GM19239 (cell line): ENCODE results near the gene WDR62.

ENCODE experiments used
- DNase-seq: peaks from one replicate; pipeline ENCODE4 v3.0.0; 2011; ENCODE audit warnings: low spot score; ENCODE audit not compliant: insufficient read length
- FAIRE-seq: peaks from 2 replicates; lab custom pipeline; 2011; peaks lifted over from hg19 to GRCh38; lab: Jason Lieb, UNC

The WDR62 gene

DNA sequence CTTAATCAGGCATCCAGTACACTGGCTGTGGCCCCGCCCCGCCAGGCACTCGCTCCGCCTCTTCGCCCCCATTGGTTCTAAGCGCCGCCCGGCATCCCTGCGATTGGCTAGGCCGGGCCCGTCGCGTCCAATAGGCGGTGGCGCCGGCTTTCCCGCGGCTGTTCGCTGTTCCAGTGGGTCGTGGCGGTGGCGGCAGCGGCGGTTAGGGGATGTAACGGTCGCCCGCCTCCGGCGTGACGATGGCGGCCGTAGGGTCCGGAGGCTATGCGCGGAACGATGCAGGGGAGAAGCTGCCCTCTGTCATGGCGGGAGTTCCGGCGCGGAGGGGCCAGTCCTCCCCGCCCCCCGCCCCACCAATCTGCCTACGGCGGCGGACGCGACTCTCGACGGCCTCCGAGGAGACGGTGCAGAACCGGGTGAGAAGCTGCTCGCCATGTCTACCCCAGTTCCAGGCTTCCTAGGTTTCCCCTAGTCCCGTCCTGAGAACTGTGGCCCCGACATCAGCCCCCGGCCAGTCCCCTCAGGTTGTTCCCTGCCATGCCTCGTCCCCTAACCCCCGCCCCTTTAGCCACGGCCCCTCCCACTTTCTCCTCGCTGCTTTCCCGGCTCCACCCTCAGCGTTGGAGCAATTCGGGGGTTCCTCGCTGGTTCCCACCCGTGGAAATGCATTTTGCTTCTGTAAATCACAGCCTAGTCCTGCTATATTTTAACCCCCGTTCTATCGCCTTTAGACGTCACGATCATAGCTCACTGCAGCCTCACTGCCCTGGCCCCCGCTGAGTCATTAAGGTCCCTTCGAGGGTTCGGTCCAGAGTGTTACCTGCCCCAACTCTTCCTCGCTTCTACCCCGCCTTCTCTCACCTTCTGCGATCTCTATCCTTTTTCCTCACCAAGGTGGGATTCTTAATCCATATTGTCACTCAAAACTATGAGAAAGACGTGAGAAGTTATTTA lies at the start of gene WDR62:
Gene WDR62 (plus strand): TSS at position 165 of the 954 bp plus-strand sequence. CDS start 75 bp downstream, at position 240.
- DNase-seq (peak; percentile 88), FAIRE-seq (no peak)

DNA sequence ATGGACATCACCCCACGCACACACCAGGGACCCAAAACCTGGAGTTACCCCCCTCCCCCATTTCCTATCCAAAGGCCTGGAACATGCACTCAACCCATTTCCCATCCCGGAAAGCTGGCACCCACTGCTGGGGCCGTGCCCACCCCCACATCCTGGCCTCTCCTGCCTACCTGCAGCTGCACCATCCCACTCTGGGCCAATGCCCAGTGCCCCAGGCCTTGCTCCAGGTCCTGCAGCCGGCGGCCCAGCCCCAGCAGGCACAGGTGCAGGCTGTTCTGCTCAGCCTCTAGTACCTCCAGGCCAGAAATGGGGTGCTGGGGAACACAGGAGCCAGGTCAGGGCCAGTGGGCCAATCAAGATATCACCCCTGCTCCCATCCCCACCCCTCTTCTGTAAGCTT lies 47.7 kb upstream of the WDR62 start:
- FAIRE-seq: no peak

DNA sequence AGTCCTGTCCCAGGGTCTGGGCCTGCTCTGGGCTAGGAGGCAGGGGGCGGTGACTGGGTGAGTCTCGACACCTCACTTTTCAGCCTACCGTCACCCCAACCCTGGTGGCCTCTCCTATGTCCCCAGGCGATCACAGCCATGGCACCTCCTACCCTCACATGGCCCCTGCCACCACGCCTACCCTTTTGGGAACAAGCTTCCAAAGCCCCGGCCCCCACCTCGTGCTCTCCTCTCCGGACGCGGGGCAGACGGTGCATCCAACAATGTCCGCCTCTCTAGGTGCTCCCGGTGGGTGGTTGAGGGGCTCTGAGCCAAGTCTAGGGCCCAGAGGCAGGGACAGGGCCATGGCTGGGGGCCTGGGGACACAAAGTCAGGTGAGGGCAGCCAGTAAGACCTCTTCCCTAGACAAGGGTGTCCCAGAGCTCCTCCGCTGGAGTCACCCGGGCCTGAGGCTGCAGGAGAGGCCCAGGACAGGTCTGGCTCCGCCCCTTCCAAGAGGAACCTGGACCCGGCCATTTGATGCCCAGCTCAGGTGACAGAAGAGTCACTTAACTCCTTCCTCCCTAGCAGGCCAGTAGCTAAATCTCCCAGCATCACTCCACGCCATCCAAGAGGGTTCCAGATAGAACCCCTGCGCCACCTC lies 46.2 kb upstream of the WDR62 start, which contains the start of gene SYNE4:
Gene SYNE4 (minus strand): TSS at position 478 of the 643 bp plus-strand sequence. CDS start 132 bp downstream, at position 346.
- FAIRE-seq: no peak
- DNase-seq: no peak

More for the DNA sequence above, 47.7 kb upstream of the WDR62 start:
- DNase-seq: no peak

DNA sequence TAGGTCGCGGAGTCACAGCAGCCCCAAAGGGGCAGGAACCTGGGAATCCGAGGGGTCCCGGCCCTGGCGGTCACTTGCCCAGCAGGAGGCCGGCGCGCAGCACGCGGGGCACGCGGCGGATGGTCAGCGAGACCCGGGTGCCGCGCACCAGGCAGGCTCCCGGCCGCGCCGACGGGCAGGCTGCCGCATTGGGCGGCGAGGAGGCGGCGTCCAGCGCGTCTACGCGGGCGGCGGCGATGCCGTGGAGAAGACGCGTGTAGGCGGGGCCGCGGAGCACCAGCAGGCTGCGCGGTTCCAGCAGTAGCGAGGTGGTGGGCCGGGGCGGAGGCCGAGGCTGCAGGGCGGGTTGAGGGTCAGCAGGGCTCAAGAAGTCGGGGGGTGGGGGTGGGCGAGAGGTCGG lies 45.5 kb upstream of the WDR62 start:
- FAIRE-seq (no peak), DNase-seq (no peak)

DNA sequence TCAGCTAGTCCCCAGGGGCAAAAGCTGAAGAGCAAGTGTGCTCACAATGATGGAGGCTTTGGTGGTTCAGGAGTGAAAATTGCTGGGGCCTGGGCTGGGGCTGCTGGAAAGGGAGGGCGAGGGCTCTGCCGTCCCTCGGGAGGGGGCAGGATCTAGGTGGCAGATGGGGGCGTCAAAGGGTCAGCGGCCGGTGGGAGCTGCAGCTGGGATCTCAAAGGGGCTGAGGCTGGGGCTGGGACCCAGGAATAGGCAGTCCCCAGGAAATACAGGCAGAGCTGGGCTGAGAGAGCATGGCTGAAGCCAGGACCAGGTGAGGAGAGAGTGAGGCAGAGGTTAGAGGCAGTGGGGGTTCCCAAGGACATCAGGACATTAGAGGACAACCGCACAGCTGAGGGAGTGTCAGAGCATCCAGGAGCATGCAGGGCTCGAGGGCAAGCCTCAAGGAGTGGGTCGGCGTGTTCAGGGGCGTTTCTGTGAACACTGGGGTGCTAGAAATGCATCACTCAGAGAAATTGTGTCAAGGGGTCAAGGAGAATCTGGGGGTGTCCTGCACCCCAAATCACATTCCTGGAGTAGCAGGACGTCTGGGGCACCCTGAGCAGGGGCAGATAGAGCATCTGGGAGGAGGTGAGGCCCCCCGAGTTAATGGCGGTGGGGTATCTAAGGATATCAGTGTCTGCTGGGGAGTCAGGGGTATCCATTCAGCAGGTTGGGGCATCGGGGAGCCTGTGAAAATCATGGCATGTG lies 44.9 kb upstream of the WDR62 start:
- DNase-seq: no peak
- FAIRE-seq: no peak

DNA sequence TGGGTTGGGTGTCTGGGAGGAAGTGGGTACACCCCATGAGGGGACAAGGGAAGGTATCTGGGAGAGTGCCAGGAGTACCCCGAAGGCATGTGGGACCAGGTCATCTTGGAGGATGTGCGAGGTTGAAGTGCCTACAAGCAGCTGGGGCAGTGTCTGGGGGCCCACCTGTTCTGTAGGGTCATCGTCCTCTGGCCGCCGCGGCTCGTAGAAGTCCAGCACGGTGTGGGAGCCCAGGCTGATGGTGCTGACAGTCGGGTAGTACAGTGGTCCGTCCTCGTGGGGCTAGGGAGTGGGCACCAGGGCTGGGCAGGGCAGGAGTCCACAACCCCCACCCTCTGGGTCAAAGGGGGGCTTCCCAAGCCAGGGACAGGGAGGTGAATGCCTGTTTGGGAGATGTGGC lies 44.3 kb upstream of the WDR62 start:
- no peak for DNase-seq
- FAIRE-seq: no peak

DNA sequence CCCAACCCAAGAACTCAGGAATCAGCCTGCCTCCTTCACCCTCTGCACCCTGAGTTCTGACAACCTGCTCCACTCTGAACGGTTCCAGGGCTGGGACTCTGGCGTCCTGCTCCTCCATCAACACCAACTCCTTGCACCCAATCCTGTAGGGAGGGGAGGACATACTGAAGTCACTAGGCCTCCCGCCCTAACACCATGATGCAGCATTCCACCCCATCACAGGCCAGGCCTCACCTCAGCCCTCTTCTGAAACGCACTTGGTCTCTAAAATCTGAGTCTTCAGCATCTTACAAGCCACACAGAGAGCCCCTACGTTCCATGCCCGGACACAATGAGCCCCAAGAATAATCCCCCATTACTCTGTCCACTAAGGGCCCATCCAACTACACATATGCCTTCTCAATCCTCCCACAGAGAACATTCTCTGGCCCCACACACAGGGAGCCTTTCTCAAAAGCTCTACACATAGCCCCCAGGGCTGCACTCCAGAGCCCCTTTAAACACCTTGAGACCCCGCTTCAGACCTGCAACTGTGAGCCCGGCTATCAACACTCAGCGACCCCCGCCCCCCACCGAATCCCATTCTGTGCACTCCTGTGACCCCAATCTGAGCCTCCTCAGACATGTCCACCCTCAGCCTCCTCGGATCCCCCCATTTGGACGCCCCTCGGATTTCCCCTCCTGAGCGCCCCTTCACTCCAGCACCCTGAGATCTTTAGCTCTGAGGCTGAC lies 41.3 kb upstream of the WDR62 start:
- FAIRE-seq (no peak), DNase-seq (no peak)

DNA sequence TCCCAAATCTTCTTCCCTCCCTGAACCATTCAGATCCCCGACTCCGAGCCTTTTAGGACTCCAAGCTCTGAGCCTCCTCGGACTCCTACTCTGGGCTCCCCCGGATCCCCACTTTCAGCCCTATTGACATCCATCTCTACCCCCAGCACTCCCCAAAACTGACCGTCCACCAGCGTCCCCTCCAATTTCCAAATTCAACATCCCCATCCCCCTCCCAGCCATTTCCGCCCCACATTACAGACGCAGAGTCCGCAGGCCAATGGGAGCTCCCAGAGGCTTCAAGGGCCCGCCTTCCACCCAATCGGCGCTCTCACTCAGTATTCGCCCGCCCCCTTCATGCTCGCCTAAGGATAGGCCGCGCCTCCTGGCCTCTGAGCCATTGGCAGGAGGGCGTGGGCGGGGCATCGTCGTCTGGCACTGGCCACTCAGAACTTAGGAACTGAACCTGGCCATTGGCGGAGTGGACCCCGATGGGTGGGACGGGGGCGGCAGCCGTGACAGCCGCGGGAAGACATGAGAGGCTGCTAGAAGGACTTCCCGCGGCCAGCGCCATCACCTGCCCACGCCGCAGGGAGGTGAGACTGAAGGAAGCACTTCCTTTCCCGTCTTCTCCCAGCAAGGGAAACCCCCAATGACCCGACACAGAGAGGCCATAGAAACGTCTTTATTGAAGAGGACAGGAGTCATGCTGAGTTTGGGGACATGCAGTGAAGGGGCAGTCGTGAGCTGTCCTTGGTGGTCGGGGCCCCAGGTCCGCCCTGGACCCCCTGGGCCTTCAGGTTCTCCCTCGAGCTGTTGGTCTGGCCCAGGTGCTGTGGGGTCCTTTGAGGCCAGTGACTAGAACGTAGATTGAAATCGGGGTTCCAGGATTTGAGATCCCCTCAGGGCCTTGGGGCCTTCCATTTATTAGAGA lies 40.4 kb upstream of the WDR62 start, which contains the start of gene ALKBH6:
Gene ALKBH6 (minus strand): TSS at position 202 of the 913 bp plus-strand sequence. CDS start 816 bp downstream, outside the sequence.
- peak; percentile 100 for FAIRE-seq
- DNase-seq: peak; percentile 99

DNA sequence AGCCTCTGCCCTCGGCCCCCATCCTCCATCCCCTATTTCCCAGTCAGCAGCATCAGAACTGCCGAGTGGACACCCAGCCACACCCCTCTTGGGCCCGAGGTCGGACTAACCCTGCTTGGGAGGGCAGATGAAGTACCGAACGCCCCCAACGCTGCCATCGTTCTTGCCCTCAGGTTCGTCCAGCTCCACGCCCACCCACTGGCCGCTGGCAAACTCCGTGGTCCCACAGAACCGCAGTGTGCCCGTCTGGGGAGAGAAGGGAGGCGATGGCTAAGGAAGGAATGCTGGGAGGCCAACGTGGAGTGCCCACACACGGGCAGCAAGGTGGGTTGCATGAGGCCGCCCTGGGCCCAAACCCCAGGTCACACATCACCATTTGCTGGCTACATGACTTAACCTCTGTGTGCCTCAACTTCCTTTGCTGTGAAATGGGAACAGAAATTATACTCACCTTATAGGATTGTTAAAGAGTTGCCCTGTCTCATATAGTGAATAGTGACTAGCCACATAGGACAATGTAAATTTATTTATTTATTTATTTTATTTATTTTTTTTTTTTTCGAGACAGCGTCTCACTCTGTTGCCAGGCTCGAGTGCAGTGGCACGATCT lies 35.5 kb upstream of the WDR62 start:
- DNase-seq: no peak
- FAIRE-seq: no peak

DNA sequence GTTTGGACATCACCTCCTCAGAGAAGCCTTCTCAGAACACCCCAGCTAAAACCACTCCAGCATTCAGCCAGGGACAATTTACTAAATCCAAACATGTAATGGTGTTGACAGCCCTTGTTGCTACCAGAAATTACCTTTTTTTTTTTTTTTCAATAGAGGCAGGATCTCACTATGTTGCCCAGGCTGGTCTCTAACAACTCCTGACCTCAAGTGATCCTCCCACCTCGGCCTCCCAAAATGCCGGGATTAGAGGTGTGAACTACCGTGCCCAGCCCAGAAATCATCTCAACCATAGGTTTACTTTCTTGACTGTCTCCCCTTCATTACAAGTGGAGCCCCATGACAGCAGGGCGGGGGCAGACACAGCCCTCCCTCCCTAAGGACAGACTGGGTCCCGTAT lies 31.3 kb upstream of the WDR62 start:
- FAIRE-seq: no peak

DNA sequence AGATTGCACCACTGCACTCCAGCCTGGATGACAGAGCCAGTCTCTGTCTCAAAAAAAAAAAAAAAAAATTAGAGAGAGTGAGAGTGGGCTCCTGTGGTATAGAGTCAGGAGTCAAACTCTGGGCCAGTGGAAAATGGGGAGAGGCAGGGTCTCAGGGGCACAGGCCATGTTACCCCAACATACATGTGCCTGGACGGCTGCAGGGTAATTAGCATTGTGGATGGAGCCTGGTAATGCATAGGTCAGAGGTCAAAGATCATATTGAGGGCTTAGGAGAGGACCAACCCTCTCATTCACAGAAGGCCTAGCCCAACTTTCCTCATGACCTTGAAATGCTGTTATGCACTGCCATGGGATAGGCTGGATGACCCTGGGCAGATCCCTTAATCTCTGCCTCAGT lies 29.2 kb upstream of the WDR62 start:
- no peak for DNase-seq
- FAIRE-seq: no peak

More for the DNA sequence above, 31.3 kb upstream of the WDR62 start:
- DNase-seq: no peak

DNA sequence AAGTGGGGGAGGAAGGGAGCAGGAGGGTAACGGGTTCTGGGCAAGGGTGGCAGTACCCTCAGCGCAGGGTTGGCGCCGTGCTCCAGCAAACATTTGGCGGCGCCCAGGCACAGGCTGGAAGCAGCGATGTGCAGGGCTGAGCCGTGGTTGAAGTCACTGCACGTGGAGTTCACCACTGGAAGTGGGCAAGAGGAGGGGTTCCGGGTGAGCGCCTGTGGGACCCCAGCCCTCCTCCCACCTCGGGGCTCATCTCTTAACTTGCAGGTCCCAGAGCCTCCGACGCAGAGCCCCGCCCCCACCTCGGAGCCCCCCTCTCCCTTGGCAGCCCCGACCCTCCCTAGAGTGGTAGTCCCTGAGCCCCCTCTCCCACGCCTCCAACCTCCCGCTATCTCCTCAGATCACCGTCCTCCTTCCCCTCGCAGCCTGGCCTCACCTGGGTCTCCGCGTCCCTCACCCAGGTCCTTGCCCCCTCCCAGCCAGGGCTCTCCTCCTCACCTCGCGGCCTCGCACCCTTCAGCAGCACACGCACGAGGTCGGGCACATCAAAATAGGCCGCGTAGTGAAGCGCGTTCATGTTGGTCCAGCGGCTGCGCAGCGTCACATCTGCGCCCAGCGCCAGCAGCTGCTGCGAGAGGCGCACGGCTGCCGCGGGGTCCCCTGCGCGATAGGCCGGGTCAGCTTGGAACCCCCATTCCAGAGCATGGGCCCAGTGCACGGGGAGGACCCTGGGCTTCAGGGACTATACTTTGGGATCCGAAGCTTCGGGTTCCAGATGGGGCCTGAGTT lies 28.4 kb upstream of the WDR62 start:
- FAIRE-seq (no peak), DNase-seq (no peak)

DNA sequence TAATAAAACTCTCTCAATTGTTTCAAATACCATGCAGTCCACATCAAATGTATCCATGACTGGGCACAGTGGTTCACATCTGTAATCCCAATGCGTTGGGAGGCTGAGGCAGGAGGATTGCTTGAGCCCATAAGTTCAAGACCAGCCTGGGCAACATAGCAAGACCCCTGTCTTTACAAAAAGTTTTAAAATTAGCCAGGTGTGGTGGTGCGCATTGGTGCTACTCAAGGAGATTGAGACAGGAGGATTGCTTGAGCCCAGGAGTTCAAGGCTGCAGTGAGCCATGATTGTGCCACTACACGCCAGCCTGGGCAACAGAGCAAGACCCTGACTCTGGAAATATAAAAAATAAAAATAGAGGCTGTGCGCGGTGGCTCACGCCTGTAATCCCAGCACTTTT lies 27.0 kb upstream of the WDR62 start:
- FAIRE-seq: no peak
- no peak for DNase-seq

DNA sequence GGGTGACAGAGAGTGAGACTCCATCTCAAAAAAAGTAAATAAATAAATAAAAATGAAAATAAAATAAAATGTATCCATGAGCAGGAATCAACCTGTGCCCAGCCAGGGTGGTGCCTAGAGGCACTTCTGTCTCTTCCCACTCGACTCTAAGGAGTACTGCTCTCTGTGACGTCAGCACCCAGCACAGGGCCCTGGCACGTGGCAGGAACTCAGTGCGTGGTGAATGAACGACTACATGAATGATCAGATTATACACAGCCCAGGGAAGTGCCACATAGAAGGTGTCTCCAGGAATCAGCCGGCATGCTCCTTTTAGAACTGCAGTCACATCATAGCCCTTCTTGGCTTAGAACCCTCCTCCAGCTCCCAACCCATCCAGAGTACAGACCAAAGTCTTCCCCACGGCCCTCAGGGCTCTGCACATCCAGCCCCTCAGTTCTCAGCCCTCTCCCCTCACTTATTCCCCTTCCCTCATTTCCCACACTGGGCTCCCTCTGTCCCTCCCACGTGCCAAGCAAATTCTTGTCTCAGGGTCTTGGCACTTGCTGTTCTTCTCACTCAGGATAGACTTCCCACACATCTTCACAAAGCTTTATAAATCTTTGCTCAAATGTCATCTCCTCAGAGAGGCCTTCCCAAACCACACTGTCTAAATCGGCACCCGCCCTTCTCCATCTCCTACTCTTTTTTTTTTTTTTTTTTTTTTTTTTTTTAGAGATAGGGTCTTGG lies 26.2 kb upstream of the WDR62 start:
- no peak for FAIRE-seq
- DNase-seq: no peak

DNA sequence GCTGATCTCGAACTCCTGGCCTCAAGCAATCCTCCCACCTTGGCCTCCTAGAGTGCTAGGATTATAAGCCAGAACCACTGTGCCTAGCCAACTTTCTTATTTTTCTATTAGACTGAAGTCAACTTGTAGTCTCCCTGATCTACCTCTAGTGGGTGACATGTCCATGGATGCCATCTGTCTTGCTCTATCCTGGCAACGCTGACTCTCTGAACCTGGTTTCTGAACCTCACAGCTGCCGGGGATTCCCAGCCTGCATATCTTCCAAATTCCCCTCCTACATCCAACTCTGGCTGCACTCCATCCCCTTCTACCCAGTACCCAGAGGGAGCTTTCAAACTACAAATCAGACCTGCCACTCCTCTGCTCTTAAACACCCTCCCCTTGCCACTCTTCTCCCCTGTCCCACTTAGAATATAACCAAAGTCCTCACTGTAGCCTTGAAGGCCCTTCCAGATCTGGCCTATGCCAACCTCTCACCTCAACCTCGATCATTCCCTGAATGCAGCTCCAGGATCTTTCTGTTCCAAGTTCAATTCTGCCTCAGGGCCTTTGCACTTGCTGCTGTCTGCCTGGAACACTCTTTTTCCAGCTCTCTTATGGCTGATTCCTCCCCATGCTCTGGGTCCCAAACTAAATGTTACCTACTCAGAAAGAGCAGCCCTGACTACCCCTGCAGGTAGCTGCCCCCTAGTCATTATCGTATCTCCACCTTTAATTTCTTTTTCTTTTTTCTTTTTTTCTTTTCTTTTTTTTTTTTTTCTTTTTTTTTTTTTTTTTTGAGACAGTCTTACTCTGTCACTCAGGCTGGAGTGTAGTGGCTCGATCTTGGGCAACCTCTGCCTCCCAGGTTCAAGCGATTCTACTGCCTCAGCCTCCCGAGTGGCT lies 24.2 kb upstream of the WDR62 start:
- no peak for FAIRE-seq
- no peak for DNase-seq

DNA sequence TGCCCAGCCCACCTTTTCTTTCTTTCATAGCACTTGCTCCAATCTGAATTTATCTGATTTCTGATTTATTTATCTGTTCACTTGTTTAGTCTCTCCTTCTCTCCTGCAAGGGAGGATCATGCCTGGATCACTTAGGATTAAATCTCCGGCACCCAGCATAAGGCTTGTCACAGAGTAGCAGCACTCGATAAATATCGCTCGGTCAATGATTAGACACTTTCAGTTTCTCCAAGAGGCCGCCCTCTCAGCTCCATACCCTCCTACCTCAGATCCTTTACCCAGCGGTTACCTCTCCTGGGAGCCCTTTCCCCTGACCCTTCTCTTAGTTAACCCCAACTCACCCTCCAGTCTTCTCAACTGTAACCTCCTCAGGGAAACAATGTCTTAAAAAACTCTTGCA lies 23.4 kb upstream of the WDR62 start:
- DNase-seq (no peak), FAIRE-seq (no peak)
